NCI-H1694 (cell line): ENCODE results near the gene FKBP1B.
"Not testable (repeated sequence)": the region's sequence is repeated elsewhere in the genome, so short reads cannot be mapped to it uniquely, and the experiment has no call there.

ENCODE experiments used
- DNase-seq: peaks from one replicate; lab custom pipeline; 2025; lab: John Stamatoyannopoulos, UW

FKBP1B gene

DNA sequence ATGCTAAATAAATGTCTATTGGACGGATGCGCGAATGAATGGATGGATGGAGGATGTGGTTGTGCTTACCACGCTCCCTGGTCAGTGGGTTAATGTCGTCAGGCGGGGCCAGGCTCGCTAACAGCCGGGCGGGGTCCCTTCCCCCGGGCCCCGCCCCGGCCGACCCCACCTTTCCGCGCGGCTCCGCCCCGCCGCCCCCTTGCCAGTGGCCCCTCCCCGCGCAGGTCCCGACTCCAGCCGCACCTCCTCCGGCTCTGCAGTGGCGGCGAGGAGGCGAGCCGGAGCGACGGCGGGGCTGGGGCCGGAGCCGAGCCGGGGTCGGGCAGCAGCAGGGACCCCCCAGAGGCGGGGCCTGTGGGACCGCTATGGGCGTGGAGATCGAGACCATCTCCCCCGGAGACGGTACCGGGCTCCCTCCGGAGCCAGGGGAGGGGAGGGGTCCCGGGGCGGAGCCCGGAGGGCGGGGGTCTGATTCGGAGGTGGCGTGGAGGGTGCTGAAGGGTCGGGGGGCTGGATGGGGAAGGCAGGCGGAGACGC lies at the start of gene FKBP1B:
Gene FKBP1B (plus strand): TSS at position 257 of the 537 bp plus-strand sequence. CDS start 109 bp downstream, at position 366.
- peak; percentile 24 for DNase-seq

DNA sequence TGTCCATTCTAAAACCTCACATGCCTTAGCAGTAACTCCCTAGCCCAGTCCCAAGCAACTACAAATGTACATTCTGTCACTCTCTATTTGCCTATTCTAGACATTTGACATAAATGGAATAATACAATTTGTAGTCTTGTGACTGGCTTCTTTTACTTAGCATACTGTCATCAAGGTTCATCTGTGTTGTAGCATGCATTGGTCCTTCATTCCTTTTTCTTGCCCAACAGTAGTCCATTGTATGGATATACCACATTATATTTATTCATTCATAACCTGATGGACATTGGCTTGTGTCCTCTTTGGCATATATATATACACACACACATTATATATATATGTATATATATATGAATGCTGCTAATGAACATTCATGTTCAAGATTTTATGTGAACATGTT lies 41.8 kb upstream of the FKBP1B start:
- no peak for DNase-seq

DNA sequence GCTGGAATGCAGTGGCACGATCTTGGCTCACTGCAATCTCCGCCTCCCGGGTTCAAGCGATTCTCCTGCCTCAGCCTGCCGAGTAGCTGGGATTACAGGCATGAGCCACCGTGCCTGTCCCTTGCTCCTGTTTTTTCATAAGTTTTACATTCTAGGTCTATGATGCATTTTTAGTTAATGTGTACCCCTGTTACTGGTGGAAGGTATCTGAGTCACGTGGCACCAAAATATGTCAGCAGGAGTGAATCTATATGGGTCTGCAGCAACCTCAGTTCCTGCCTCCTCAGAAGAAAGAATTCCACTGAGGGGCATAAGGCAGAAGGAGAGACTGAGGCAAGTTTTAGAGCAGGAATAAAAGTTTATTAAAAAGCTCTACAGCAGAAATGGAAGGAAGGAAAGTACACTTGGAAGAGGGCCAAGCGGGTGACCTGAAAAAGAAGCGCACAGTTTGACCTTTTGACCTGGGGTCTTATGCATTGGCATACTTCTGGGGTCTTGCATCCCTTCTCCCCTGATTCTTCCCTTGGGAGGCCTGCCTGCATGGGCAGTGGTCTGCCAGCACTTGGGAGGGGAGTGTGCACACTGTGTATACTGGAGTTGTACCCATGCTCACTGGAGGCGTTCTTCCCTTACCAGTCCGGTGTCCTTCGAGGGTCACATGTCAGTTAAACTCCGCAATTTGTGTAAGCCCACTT lies 40.7 kb upstream of the FKBP1B start:
- DNase-seq, result no peak

DNA sequence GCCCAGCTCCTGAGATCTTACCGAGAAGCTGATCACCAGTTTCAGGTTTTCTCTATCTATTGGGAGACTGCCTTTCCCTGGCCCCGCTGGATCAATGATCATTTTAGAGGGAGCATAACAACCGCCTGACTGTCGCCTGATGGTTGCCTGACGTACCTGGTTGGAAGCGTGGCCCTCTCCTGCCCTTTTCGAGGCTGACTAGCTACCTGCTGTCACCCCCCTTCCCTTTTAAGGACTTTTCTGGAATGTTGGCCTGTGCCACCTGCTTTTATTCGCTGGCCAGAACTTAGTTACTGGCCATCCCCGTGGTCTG lies 40.2 kb upstream of the FKBP1B start:
- DNase-seq, result no peak

DNA sequence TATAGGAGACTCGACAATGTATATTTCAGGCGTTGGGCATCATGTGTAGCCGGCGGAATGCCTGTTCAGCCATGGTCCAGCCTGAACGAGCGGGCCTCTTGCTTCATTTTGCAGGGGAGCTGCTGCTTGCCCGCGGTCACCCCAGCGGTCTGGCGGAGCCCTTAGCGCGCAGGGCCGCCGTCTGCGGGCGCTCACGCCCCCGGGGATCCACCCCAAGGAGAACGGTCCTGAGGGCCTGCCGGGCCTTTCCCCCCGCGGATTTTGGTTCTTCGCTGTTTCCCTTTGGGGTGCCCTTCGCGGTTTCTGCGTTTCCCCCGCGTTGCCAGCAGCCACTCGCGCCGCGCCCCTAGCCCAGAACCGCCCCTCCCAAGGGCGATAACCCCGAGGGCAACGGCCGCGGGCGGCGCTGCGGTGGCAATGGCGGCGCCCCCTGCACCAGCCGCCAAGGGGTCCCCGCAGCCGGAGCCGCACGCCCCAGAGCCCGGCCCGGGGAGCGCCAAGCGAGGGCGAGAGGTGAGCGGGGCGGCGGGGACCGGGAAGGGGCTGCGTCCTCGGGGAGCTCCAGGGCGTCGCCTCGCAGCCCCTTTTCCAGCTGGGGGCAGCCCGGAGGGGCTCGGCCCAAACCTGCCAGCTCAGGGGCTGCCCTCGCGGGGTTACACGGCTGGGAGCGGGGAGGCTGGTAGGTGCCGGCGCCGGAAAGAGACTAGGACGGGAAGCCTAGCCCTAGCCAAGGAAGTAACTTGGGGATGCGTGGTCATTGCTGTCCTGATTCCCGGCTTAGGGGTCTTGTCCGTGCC lies 39.7 kb upstream of the FKBP1B start, which contains the start of gene MFSD2B:
Gene MFSD2B (plus strand): TSS at position 406 of the 797 bp plus-strand sequence. CDS start 12 bp downstream, at position 418.
- no peak for DNase-seq

DNA sequence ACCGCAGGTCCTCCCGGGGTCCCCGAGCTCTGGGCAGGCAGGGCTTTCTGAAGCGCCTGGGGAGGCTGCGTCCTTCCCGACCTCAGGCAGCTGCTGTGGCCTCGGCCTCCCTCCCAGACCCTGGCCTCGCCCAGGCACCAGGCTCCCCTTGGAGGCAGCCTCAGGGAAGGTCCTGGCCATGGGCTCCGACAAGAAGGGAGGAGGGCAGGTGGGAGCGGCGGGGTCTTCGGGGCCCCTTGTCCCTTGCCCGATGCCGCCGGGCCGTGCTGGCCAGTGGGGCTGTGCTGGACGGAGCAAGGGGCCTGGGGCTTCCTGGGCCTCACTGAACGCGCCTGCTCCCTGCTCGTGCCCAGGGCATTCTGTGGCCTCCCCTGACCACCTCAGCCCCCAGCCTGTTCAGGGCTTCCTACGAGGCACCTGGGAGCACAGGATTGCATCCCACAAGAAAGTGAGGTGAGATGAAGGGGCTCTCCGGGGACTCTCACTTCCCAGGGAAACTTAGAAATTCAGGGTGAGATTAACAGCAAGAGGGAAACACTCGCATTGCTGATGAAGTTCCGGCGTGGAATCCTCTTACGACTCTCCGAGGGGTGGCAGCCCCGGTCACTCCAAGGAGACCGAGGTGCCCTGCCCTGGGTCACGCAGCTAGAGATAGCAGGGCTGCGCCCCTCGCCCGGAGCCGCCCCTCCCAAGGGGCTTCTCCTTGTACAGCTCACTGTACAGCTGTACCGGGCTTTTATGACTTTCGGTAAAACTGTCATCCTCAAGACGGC lies 38.9 kb upstream of the FKBP1B start:
- DNase-seq, result no peak

DNA sequence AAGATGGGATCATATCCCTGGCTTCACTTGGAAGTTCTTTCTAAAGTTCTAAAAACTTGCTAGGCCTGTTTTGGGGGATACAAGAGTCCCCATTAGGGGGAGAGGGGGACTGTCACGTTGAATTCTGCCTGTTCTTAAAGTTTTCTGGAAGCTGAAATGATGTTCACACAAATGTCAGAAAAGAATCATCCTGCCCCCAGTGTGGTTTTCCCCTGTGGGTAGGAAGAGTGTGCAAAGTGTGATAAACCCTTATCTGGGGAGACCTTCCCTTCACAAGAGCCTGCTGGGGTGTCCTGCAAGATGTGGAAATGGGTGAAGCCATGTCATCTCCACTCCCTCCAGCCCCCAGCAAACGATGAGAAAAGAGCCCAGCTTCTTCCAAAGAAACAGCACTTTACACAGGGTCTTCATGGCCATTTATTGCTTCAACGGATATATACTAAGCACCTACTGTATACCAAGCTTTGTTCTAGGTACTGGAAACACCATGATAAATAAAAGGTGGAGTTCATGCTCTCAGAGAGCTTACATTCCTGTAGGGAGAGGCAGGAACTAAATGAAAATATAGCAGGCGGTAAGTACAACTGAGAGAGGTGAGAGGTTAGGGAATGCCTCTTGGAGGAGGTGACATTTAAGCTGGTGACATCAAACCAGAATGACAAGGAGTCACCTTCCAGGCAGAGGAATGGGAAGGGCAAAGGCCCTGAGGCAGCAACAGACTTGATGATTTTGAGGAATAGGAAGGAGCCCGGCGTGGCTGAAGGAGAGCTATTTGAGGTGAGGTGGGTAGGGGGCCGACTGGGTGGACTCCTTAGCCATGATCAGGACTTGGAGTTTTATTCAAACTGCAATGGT lies 38.1 kb upstream of the FKBP1B start:
- DNase-seq, result no peak

DNA sequence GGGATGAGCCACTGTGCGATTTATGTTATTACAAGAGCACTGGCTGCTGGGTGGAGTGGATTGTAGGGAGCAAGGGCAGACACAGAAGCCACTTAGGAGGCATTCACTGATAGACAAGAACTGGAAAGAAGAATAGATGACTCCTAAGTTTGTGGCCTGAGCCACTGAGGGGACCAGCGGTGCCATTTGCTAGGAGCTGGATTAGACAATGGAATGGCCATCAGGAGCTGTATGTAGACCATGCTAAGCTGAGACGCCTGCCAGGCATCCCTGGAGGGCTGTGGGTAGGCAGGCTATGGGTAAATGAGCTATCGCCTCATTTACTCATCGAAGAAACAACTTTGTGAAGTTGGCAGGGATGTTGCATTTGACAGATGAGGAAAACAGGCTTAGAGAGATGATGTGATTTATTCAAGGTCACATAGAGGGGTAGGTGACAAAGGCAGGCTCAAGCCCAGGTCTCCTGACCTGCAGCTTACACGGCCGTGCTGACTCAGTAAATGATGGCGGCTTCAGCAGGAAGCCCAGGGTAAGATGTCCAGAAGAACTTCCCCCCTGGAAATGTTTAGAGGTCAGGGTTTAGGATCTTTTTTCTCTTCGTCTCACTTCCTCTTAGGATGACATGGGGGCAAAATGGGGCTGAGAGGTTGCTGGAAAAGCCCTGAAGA lies 36.9 kb upstream of the FKBP1B start:
- DNase-seq, result no peak

DNA sequence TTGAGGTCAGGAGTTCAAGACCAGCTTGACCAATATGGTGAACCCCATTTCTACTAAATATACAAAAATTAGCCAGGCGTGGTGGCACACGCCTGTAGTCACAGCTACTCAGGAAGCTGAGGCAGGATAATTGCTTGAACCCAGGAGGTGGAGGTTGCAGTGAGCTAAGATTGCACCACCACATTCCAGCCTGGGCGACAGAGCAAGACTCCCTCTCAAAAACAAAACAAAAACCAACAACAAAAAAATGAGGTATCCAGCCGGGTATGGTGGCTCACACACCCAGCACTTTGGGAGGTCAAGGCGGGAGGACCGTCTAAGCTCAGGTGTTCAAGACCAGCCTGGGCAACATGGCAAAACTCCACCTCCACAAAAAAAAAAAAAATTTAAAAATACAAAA lies 34.6 kb upstream of the FKBP1B start:
- DNase-seq, result not testable (repeated sequence)

DNA sequence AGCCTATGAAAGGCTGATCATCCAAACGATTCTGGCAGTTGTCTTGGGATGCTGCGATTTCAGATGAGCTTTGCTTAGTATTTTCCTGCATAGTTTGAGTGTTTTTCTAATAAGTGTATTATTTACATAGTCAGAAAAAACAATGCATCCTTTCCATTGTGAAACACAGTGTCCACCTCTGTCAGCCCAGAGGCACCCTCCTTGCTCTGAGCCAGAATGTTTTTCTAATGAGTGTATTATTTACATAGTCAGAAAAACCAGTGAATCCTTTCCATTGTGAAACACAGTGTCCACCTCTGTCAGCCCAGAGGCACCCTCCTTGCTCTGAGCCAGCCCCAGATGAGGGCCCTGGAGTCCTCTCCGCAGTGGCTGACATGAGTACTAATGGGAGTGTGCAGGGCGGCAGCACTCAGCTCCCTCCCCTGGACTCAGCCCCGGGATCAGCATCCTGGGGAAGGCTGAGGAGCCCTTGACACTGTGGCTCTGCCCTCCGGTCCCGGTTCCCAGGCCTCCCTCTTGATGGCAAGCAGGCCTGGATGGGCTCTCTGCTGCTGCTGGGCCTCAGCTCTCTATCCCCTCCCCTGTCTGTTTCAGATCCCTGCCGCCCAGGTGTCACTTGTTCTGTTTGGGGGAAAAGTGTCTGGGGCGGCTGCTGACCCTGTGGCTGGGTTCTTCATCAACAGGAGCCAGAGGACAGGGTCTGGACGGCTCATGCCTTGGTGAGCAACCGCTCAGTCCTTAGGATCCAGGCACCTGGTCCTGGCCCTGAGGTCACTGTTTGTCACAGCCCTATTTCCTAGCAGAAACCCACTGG lies 33.8 kb upstream of the FKBP1B start:
- DNase-seq, result no peak

DNA sequence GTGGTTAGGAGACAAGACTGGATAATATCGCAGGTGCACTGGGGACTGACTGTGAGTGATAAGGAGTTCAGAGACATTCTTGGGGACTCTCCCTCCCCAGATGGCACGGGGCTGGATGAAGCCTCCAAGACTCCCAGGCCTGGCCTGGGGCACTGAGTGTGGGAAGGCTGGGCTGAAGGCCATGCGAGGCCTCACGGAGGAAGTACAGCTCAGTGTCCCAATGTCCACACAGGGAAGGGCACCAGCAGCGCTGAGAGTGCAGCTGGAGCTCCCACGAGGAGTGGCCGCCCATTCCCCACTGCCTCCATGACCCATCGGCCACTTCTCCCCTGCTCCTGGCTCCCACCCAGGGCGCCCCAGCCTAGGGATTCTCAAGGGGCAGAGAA lies 33.2 kb upstream of the FKBP1B start:
- DNase-seq, result no peak

DNA sequence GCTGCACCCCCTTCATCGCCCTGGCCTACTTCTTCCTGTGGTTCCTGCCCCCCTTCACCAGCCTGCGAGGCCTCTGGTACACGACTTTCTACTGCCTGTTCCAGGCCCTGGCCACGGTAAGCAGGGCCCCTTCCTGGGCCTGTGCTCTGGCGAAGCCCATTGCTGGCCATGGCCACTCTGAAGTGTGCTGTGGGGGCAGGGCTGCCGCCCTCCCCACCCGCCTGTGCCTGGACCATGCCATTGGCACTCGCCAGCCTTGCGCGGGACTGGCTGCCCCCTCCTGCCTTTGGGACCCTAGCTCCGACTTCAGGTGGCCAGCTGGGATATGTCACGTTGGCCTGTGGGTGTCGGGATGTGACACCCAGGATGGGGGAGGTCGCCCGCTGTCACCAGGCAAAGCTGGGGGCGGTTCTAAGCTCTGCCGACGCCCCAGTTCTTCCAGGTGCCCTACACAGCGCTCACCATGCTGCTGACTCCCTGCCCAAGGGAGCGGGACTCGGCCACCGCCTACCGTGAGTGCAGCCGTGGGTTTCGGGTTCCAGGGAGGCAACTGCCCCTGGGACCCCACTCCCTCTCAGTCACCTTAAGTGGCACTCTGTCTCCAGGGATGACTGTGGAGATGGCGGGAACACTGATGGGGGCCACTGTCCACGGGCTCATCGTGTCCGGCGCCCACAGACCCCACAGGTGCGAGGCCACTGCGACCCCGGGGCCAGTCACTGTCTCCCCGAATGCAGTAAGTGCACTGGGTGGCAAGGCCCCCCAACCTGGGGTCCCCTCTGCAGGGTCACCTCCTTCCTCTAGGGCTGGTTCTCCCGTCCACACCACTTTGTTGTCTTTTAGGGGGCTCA lies 32.5 kb upstream of the FKBP1B start:
- DNase-seq, result no peak

DNA sequence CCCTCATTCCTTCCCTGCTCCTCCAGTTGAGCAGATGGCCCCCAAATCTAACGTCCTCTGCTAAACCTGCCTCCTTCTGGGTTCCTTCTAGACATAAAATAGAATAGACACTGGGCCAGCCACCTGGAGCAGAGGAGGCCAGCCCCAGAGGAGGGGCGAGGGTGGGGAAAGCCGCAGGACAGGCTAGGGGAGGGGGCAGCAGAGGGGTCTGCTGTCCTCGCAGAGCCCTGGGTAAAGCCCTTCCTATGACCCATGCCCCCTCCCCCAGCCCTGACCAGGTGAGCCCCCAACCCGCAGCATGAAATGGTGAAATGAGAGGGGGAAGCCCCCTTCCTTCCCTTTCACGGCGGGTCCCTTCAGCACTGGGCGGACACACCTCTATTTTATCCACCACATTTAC lies 31.8 kb upstream of the FKBP1B start:
- DNase-seq, result no peak

DNA sequence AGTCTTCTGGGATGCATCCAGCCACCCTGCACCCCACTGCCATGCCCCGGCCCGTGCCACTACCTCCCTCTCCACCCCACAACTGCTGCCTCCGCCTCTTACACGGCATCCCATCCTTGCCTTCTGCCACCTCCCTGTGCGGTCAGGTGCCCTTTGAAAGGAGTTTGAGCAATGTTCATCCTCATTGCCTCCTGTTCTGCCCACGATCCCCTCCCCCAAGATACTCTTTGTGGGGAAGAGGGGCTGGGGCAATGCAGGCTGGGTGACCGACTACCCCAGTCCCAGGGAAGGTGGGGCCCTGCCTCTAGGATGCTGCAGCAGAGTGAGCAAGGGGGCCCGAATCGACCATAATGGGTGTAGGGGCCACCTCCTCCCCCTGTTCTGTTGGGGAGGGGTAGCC lies 31.3 kb upstream of the FKBP1B start:
- no peak for DNase-seq

DNA sequence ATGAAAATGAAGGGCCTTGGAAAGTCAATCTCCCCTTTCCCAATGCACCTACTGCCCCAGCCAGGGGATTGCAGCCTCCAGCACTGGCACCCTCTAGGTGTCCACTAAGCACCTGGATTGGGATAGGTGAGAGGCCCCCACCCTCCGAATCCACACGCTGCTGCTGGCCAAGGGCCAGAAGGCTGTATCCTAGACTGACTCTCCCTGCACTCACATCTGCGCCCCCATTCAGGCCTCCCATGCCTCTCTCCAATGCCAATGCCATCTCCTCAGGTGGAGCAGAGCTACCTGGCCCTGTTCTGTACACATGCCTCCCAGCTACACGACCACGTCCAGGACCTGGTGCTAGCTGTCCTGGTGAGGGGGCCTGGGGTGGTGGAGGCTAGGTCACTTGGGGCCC lies 29.8 kb upstream of the FKBP1B start:
- no peak for DNase-seq

DNA sequence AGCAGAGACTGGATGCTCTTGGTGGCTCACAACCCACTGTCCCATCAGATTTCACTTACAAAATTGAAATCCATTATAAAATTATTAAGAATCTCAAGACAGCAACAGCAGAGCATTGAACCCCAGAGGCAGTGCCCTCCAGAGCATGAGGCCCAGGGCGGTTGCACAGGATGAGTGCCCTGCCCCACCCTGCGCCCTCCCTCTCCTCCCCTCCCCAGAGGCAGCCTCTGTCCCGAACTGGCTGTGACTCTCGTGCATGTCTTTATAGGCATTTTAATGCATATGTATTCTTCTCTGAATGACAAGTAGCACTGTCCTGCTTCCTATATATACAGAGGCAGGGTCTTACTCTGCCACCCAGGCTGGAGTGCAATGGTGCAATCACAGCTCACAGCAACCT lies 29.3 kb upstream of the FKBP1B start:
- DNase-seq, result no peak

DNA sequence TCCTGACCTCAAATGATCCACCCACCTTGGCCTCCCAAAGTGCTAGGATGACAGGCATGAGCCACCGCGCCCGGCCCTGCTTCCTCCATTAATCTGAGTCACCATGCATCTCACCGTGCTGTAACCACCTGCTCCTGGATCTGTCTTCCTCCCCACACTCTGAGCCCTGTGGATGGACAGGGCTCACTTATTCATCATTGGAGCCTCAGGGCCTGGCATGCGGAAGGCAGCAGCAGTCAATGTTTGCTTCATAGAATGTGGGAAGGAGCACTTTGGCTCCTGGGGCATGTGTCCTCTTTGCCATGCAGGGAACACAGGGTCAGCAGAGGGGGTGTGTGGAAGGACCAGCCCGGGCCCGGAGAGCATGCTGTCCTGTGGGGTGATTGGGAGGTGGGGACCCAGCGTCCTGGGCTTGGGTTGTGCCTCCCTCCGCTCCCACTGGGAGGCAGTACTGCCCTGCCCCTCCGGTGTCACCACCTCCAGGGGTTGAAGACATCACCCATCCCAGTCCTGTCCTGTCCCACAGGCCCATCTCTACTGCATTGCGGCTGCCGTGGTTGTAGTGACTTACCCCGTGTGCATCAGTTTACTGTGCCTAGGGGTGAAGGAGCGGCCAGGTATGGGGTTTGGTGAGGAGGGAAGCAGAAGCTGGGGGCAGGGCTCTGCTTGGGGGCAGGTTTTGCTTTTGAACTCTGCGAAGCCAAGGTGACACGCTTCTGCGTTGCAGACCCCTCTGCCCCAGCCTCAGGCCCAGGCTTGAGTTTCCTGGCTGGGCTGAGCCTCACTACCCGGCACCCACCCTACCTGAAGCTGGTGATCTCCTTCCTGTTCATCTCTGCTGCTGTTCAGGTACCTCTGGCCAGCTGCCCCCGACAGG lies 28.2 kb upstream of the FKBP1B start:
- DNase-seq, result no peak

DNA sequence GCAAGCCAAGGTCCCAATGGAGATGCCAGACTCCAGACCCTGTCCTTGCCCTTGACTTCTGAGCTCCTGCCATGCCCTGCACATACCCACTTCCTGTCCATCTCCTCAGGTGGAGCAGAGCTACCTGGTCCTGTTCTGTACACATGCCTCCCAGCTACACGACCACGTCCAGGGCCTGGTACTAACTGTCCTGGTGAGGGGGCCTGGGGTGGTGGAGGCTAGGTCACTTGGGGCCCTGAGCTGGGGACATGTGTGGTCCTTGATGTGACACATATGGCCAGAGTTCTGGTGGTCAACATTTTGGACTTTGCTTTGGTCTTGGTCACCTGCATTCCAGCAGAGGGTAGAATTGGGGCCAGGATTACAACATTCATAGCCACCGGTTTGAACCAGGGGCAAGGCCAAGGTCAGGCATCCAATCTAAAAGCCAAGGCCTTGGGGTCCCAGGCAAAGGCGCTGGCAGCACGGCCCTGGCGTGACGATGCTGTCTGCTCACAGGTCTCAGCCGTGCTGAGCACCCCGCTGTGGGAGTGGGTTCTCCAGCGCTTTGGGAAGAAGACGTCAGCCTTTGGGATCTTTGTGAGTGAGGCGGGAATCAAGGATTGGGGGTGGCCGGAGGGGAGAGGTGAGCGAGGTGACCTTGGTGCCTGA lies 27.1 kb upstream of the FKBP1B start:
- no peak for DNase-seq
